Subcutaneous adipose tissue (tissue), 4 donors: ENCODE data around the gene ACSM2B. TPM values are rescaled to one million over a fixed set of nuclear protein-coding genes. Genes with fewer than 3 reads are reported as not detected.

ENCODE experiments used
- CTCF ChIP-seq: fragments of 450-650 bp; IDR thresholded peaks from one replicate; pipeline ENCODE4 v1.5.1; 2016; ENCODE audit warnings: low read depth, mild to moderate bottlenecking, control low read depth, antibody characterized with exemption, moderate library complexity
- total RNA-seq, 4 donors: library from RNA; depleted of rRNA; stranded (reverse); fragments of >200 nt; gene quantifications; one replicate each; pipeline ENCODE4 v1.1.0, GENCODE V29; 2016

ACSM2B gene
- total RNA-seq, 4 donors from 2014 or later, result not detected

GRCh38 chr16:20617271-20617670 lies 41.1 kb upstream of the ACSM2B start:
- TF ChIP-seq CTCF, result no peak

GRCh38 chr16:20614186-20615141 lies 38.3 kb upstream of the ACSM2B start:
- no peak for TF ChIP-seq CTCF

GRCh38 chr16:20613481-20614185 lies 37.5 kb upstream of the ACSM2B start:
- TF ChIP-seq CTCF, result no peak

- no peak for TF ChIP-seq CTCF
Measured at GRCh38 chr16:20612551-20613480, 36.6 kb upstream of the ACSM2B start.

GRCh38 chr16:20611975-20612481 lies 35.9 kb upstream of the ACSM2B start:
- TF ChIP-seq CTCF, result no peak

- no peak for TF ChIP-seq CTCF
Measured at GRCh38 chr16:20611350-20611902, 35.3 kb upstream of the ACSM2B start.
